ENCODE data around the gene SYS1.
A peak's percentile ranks its signal among the peaks of the same experiment; 100 is the strongest.

The SYS1 gene

DNA sequence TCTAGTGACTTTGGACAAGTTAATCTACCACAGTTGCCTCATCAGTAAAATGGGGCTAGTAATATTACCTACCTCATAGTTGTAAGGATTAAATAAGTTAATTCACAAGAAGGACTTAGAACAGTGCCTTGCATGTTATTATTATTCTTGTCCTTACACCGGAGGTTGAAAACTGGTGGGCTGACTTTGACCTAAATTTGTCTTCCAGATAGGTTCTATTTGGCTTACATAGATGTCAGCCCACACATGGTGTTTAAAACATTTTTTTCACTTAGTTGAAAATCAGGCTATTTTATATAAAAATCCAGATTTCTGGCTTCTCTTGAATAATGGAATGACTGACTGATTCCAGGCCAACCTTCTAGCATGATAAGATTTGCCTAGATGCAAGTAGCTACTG lies 3.2 kb downstream of the SYS1 start:
- H3K27me3 ChIP-seq = no peaks in the 10 kb centered on the region
- peaks cover 83% of the 10 kb centered on the region for H3K4me1 ChIP-seq
- no peak for TF ChIP-seq Cebpa-rat (IDR thresholded peaks at IDR 0.05)
- peak overlapping the region; percentile 93; the same call in 1 of the 2 replicates for H3K4me2 ChIP-seq
- peaks cover 78% of the 10 kb centered on the region for H4K20me1 ChIP-seq
- H3K4me3 ChIP-seq = no peak overlapping the region
- no peaks in the 10 kb centered on the region for H3K9me3 ChIP-seq
- H3K27ac ChIP-seq = no peak overlapping the region
- peaks cover 21% of the 10 kb centered on the region for H3K36me3 ChIP-seq
- H3K9ac ChIP-seq = no peak overlapping the region

GRCh38 chr20:45366631-45367030 lies 3.7 kb downstream of the SYS1 start:
- Histone ChIP-seq H3K4me1 (peaks cover 79% of the 10 kb centered on the region), H3K4me2 (peak overlapping the region; percentile 93), H3K27me3 (no peaks in the 10 kb centered on the region)

GRCh38 chr20:45367126-45367525 lies 4.2 kb downstream of the SYS1 start:
- Histone ChIP-seq H3K4me3 (no peak overlapping the region), H3K9me3 (no peaks in the 10 kb centered on the region), H3K4me1 (peaks cover 74% of the 10 kb centered on the region), H3K4me2 (peak overlapping the region; percentile 93), H3K27ac (no peak overlapping the region; the same call in 1 of the 2 replicates), H3K36me3 (peaks cover 21% of the 10 kb centered on the region), H4K20me1 (peaks cover 84% of the 10 kb centered on the region), H3K27me3 (no peaks in the 10 kb centered on the region), H3K9ac (no peak overlapping the region)
- TF ChIP-seq Cebpa-rat (IDR thresholded peaks at IDR 0.05) = no peak

More at GRCh38 chr20:45366631-45367030, 3.7 kb downstream of the SYS1 start:
- no peak for TF ChIP-seq Cebpa-rat (IDR thresholded peaks at IDR 0.05)
- Histone ChIP-seq H4K20me1 (peaks cover 82% of the 10 kb centered on the region), H3K36me3 (peaks cover 21% of the 10 kb centered on the region), H3K27ac (no peak overlapping the region), H3K9me3 (no peaks in the 10 kb centered on the region), H3K9ac (no peak overlapping the region), H3K4me3 (no peak overlapping the region)

DNA sequence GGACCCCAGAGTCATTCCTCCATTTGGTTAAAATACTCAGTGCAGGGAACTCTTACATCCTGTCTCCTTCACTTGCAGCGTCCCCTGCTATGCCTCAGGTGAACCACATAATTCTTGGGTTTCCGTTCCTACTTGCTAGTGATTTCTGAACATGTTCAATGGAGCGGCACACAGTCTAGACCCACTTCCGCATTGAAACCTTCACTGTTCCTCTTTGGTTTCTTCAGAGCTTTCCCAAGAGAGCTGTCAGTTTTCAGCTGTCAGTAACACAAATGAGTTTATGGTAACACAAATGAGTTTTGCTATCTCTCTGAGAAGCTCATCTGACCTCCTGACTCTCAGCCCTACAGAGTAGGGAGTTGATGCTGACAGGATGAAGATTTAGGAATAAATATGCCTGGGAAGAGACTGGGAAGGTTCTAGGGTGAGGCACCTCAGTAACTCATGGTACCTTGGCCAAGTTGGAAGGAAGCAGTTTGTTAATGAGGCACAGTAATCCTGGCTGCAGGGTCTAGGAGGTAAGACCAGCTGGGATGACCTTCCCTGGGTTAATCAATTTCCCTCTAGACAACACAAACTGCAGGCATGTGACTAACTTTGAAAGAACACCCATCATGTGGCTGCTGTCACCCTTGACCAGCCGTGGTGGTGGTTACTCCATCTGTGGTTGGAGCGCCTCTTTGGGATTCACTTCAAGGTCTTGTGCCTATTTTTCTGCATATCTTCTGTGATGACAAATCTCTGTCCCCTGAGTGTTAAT lies 5.4 kb downstream of the SYS1 start:
- H3K4me2 ChIP-seq = peak overlapping the region; percentile 93
- H3K27me3 ChIP-seq = no peaks in the 10 kb centered on the region
- H3K9me3 ChIP-seq = no peaks in the 10 kb centered on the region
- peak overlapping the region; percentile 55; the same call in 1 of the 2 replicates for H3K4me3 ChIP-seq
- peaks cover 73% of the 10 kb centered on the region for H3K4me1 ChIP-seq
- peaks cover 21% of the 10 kb centered on the region for H3K36me3 ChIP-seq
- 0 out of 2 replicates have a peak, but pooled peaks have one; percentile 29 for TF ChIP-seq Cebpa-rat (IDR thresholded peaks at IDR 0.05)
- peak overlapping the region; percentile 82 for H3K27ac ChIP-seq
- peaks cover 84% of the 10 kb centered on the region for H4K20me1 ChIP-seq
- peak overlapping the region; percentile 71 for H3K9ac ChIP-seq

DNA sequence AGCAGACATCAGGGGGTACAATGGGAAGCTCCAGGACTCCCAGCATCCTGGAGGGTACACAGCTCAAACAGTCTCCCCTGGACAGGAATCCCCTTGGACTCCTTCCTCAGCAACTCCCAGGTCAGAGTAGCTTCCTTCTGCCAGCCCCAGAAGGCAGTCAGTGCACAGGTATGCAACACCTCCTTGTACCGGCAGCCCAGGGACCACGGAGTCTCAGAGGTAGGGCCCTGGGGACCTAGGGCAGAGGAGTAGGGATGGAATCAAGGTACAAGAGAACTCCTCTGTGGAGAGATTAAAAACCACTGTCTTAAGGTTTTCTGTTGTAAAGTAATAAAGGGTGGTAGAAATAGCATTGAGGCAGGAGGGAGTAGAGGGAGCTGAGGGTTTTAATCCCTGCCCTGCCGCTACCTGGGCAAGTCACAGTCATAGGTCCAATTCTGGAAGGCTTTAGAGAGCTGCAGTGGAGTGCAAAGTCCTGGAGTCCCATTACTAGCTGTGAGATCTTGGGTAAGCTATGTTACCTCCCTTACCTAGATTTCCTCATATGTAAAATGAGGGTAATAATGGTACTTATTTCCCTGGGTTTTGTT lies 7.7 kb downstream of the SYS1 start:
- H4K20me1 ChIP-seq = peaks cover 73% of the 10 kb centered on the region
- peaks cover 16% of the 10 kb centered on the region for H3K36me3 ChIP-seq
- H3K9ac ChIP-seq = no peak overlapping the region
- no peak for TF ChIP-seq Cebpa-rat (IDR thresholded peaks at IDR 0.05)
- H3K4me3 ChIP-seq = no peak overlapping the region
- no peak overlapping the region for H3K27ac ChIP-seq
- H3K4me1 ChIP-seq = peaks cover 75% of the 10 kb centered on the region
- H3K9me3 ChIP-seq = no peaks in the 10 kb centered on the region
- H3K4me2 ChIP-seq = peak overlapping the region; percentile 93
- H3K27me3 ChIP-seq = no peaks in the 10 kb centered on the region; the same call in 1 of the 2 replicates

DNA sequence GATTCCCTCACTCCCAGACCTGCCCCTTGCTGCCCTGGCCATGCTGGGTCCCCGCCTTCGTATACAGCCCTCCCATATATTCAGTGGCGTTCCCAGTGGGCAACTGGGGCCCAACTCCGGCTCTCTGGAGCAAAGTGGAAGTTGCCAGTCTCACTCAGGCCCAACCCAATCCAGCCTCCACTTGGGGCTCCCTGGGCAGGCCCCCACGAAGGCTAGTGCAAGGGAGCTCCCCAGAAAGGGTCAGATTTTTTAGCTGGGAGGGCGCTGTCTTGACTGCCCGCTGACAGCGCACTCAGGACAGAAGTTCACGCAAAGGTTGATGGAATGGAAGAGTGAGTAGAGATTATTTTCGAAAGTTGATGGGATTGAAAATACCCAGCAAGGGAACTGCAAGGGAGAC lies 9.3 kb downstream of the SYS1 start:
- peaks cover 1% of the 10 kb centered on the region; the same call in 1 of the 2 replicates for H3K36me3 ChIP-seq
- no peak for TF ChIP-seq Cebpa-rat (IDR thresholded peaks at IDR 0.05)
- peaks cover 65% of the 10 kb centered on the region for H3K4me1 ChIP-seq
- no peak overlapping the region for H3K27ac ChIP-seq
- H3K9ac ChIP-seq = no peak overlapping the region
- H3K27me3 ChIP-seq = no peaks in the 10 kb centered on the region; the same call in 1 of the 2 replicates
- no peaks in the 10 kb centered on the region for H3K9me3 ChIP-seq
- H3K4me2 ChIP-seq = no peak overlapping the region
- H3K4me3 ChIP-seq = no peak overlapping the region
- H4K20me1 ChIP-seq = peaks cover 57% of the 10 kb centered on the region

DNA sequence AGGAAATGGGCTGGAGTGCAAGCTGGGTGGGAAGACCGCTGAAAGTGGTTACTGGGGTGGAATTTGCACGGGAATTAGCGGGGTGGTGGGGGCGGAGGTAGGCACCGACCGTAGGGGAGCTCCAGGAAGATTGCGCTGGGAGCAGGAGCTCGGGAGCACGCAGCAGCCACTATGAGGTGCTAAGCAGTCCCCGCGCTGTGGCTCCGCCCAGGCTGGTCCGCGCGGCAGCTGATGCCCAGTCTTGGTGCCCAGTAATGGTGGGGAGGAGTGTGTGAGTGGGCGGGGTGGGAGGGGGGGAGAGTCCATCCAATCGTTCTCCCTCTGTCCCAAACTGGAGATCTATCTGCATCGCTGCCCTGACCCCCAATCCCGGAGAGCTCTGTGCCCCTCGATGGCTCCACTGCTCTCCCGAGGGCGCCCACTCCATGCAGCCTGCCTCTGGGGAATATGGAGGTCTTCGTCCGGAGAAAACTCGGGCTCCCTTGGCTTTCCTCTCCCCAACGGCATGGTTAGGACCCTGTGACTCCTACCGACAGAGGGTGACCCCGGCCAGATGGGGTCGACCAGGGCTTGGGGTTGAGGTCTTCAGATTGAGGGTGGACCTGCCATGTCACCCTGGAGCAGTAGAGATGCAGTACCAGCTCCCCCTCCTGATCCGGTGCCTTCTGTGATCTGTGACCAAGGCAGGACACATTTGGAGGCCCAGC lies 9.8 kb downstream of the SYS1 start:
- no peak for TF ChIP-seq Cebpa-rat (IDR thresholded peaks at IDR 0.05)
- Histone ChIP-seq H4K20me1 (peaks cover 52% of the 10 kb centered on the region), H3K9ac (no peak overlapping the region), H3K27me3 (no peaks in the 10 kb centered on the region; the same call in 1 of the 2 replicates), H3K4me3 (no peak overlapping the region), H3K9me3 (no peaks in the 10 kb centered on the region), H3K4me1 (peaks cover 59% of the 10 kb centered on the region), H3K4me2 (peak overlapping the region; percentile 76), H3K36me3 (no peaks in the 10 kb centered on the region), H3K27ac (no peak overlapping the region)

- Histone ChIP-seq H4K20me1 (peaks cover 44% of the 10 kb centered on the region), H3K27me3 (no peaks in the 10 kb centered on the region; the same call in 1 of the 2 replicates), H3K36me3 (no peaks in the 10 kb centered on the region), H3K9me3 (no peaks in the 10 kb centered on the region), H3K4me2 (peak overlapping the region; percentile 76), H3K4me1 (peaks cover 52% of the 10 kb centered on the region), H3K27ac (no peak overlapping the region), H3K9ac (no peak overlapping the region), H3K4me3 (peak overlapping the region; percentile 27; the same call in 1 of the 2 replicates)
- no peak for TF ChIP-seq Cebpa-rat (IDR thresholded peaks at IDR 0.05)
Observed at GRCh38 chr20:45373353-45374100, 10.6 kb downstream of the SYS1 start.

DNA sequence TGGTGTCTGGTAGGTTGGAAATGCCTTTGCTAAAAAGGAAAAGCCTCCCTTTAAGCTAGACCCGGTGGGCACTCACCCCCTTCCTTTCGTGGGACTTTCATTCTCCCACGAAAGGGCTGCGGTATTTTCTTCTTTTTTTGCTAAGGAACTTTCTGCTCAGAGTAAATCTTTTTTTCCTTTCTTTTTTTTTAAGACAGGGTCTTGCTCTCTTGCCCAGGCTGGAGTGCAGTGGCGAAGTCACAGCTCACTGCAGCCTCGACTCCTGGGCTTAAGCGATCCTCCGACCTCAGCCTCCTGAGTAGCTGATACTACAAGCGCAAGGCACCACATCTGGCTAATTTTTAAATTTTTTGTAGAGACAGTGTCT lies 11.1 kb downstream of the SYS1 start:
- Histone ChIP-seq H3K27ac (no peak overlapping the region), H3K4me1 (peaks cover 47% of the 10 kb centered on the region), H3K9me3 (no peaks in the 10 kb centered on the region), H3K4me3 (no peak overlapping the region), H3K36me3 (no peaks in the 10 kb centered on the region), H4K20me1 (peaks cover 39% of the 10 kb centered on the region), H3K27me3 (no peaks in the 10 kb centered on the region; the same call in 1 of the 2 replicates), H3K9ac (no peak overlapping the region), H3K4me2 (peak overlapping the region; percentile 76)
- no peak for TF ChIP-seq Cebpa-rat (IDR thresholded peaks at IDR 0.05)

Measured in BLaER1 (cell line).